HFF-Myc (cell line): ENCODE measurements around the gene ADCY3.
A peak's percentile ranks its signal among the peaks of the same experiment; 100 is the strongest.

Experiments used
- DNase-seq: peaks from one replicate; pipeline ENCODE4 v3.0.0-alpha.2; 2011; ENCODE audit warnings: low read depth; ENCODE audit errors: extremely low read depth
- H3K4me3 ChIP-seq: replicated peaks from 2 replicates; pipeline ENCODE4 v1.5.1; 2011; ENCODE audit warnings: low read depth, mild to moderate bottlenecking, control low read depth, low read length
- TF ChIP-seq, protein P1 (sequence below): IDR thresholded peaks from 2 replicates; pipeline ENCODE4 v1.5.1; 2012; ENCODE audit warnings: mild to moderate bottlenecking, low read depth, low read length, control low read depth; ENCODE audit errors: missing control alignments

Gene ADCY3

GRCh38 chr2:24826773-24827145 lies 93.3 kb downstream of the ADCY3 start:
- DNase-seq, result no peak
- H3K4me3 ChIP-seq, result no peak overlapping the region
- TF ChIP-seq, protein P1, sequence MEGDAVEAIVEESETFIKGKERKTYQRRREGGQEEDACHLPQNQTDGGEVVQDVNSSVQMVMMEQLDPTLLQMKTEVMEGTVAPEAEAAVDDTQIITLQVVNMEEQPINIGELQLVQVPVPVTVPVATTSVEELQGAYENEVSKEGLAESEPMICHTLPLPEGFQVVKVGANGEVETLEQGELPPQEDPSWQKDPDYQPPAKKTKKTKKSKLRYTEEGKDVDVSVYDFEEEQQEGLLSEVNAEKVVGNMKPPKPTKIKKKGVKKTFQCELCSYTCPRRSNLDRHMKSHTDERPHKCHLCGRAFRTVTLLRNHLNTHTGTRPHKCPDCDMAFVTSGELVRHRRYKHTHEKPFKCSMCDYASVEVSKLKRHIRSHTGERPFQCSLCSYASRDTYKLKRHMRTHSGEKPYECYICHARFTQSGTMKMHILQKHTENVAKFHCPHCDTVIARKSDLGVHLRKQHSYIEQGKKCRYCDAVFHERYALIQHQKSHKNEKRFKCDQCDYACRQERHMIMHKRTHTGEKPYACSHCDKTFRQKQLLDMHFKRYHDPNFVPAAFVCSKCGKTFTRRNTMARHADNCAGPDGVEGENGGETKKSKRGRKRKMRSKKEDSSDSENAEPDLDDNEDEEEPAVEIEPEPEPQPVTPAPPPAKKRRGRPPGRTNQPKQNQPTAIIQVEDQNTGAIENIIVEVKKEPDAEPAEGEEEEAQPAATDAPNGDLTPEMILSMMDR, result no peak

DNA sequence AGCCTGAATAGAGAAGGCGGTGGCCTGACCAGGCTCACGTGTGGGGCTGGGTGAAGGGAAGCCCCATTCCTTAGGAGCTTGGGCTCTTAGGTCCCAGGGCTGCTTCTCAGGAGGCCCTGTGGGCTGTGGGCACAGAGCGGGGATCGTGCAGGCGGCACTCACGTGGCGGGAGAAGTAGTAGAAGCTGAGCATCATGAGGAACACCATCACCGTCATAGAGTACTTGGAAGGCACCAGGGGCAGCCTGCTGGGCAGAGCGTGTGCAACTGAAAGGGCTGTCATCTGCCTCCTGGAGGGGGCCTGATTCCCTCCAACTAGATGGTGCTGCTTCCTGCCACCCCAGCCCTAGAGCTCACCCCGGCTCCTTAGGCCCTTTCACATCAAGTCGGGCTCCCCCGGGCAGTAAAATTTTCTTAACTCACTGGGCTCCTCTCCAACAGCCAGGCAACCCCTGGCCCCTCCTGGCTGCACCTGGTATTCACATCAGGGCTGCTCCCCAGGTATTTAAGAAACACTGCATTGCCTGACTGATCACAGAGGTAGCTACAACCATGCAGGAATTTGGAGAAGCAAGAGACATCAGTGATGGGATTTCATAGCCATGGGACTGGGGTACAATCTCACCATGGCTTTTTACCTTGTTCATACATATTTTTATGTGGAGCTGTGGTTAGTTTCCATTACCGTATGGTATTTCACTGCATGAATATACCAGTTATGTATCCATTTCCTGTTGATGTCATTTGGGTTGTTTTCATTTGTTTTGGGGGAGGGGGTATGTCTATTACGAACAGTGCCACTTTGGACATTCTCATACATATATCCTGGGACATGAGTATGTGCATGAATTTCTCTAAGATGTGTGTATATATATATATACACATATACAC lies 93.9 kb downstream of the ADCY3 start:
- DNase-seq, result no peak

GRCh38 chr2:24824966-24825882 lies 94.8 kb downstream of the ADCY3 start:
- no peak overlapping the region for H3K4me3 ChIP-seq
- DNase-seq, result no peak
- TF ChIP-seq, protein P1, result peak; percentile 64

More for the DNA sequence above, 93.9 kb downstream of the ADCY3 start:
- H3K4me3 ChIP-seq, result no peak overlapping the region
- TF ChIP-seq, protein P1, result no peak

- TF ChIP-seq, protein P1, result no peak
- DNase-seq, result no peak
- no peak overlapping the region for H3K4me3 ChIP-seq
Measured at GRCh38 chr2:24824071-24824588, 95.9 kb downstream of the ADCY3 start.

- no peak for DNase-seq
- TF ChIP-seq, protein P1, result no peak
- no peak overlapping the region for H3K4me3 ChIP-seq
Measured at GRCh38 chr2:24822049-24822706, 97.9 kb downstream of the ADCY3 start.

DNA sequence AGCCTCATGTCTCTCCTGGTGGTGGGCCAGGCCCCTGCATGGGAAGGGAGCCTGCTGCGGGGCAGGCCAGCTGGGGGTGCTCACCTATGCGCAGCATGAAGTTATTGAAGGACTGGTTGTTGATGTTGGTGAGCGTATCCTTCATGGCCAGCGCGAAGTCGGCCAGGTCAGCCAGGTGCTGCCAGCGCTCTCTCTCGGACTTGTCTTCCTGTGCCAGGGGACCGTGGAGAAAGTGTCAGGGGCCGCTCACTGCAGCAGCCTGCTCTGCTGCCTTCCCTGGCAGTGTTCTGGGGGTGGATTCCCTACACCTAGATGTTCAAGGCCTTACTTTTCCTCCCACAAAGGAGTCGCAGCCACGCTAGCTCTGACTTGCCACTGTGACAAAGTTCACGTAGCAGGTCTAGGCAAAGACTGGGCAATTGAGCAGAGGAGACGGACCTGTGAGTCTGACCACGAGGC lies 98.6 kb downstream of the ADCY3 start:
- H3K4me3 ChIP-seq, result no peak overlapping the region
- no peak for DNase-seq
- TF ChIP-seq, protein P1, result no peak
